ENCODE data around the gene DCAF8L2. TPM values are rescaled to one million over a fixed set of nuclear protein-coding genes. Genes with fewer than 3 reads are reported as not detected.

The DCAF8L2 gene
- total RNA-seq, 1 experiment from 2014 or later: not detected

GRCh38 chrX:27575565-27575964 lies 14.6 kb upstream of the DCAF8L2 start:
- Histone ChIP-seq H2BK12ac (ENCODE audit: insufficient read length, low read depth, low read length) (no peak overlapping the region), H4K8ac (replicated peaks; ENCODE audit: insufficient read length, low read depth, low read length) (no peak overlapping the region), H2AK5ac (ENCODE audit: insufficient read length, low read length) (no peak overlapping the region), H2BK120ac (ENCODE audit: low read depth, low read length, poor library complexity, severe bottlenecking) (no peak overlapping the region), H3K4me1 (ENCODE audit: insufficient read depth, low read length) (no peaks in the 10 kb centered on the region), H3K4ac (ENCODE audit: low read depth, low read length) (no peak overlapping the region), H3K9ac (ENCODE audit: extremely low read depth, insufficient read length, low read length) (no peak overlapping the region), H2BK20ac (ENCODE audit: low read depth, low read length, poor library complexity, severe bottlenecking) (no peak overlapping the region), H3K56ac (ENCODE audit: insufficient read length, low read depth, low read length) (no peak overlapping the region), H3K23me2 (ENCODE audit: insufficient read length, low read depth, low read length, poor library complexity, severe bottlenecking) (no peaks in the 10 kb centered on the region), H4K20me1 (ENCODE audit: control insufficient read depth, insufficient read depth, insufficient read length) (no peaks in the 10 kb centered on the region), H3K9me3 (ENCODE audit: control insufficient read depth, low read depth, low read length) (peaks cover 19% of the 10 kb centered on the region), H4K91ac (ENCODE audit: insufficient read length, low read depth, low read length) (no peak overlapping the region), H3K79me1 (ENCODE audit: insufficient read depth, low read depth, low read length, poor library complexity, severe bottlenecking) (no peaks in the 10 kb centered on the region), H3K79me2 (ENCODE audit: insufficient read depth, low read length) (no peaks in the 10 kb centered on the region), H2BK15ac (ENCODE audit: low read depth, low read length) (no peak overlapping the region), H3K23ac (ENCODE audit: insufficient read length, low read depth, low read length) (no peak overlapping the region), H4K5ac (ENCODE audit: insufficient read length, low read depth, low read length) (no peak overlapping the region), H2AFZ (ENCODE audit: low read length) (no peak overlapping the region), H3K27ac (ENCODE audit: insufficient read length, low read depth, low read length) (no peak overlapping the region), H3T11ph (ENCODE audit: low read length) (no peak overlapping the region), H3K27me3 (ENCODE audit: insufficient read depth, low read length) (no peaks in the 10 kb centered on the region), H2BK5ac (ENCODE audit: insufficient read length, low read length) (no peak overlapping the region), H3K18ac (ENCODE audit: insufficient read length, low read depth, low read length) (no peak overlapping the region), H3K4me2 (ENCODE audit: insufficient read depth, insufficient read length, low read length) (no peak overlapping the region), H3K14ac (ENCODE audit: insufficient read depth, low read length) (no peak overlapping the region)
- no peaks in the 10 kb centered on the region for H3K4me1 Mint-ChIP-seq
- no peak for DNase-seq
- TF ChIP-seq CTCF (conservative IDR thresholded peaks at IDR 0.05): no peak
- H3K4me3 Mint-ChIP-seq: no peak overlapping the region
- H3K36me3 Mint-ChIP-seq (ENCODE audit: insufficient read depth in 1 of 3, low read depth in 3 of 3): no peaks in the 10 kb centered on the region; a peak in 1 of 7 replicates
- H3K27ac Mint-ChIP-seq: no peak overlapping the region
- H3K27me3 Mint-ChIP-seq (ENCODE audit: low read depth): peaks cover 5% of the 10 kb centered on the region
- H3K9me3 Mint-ChIP-seq: peaks cover 53 to 75% of the 10 kb centered on the region in 2 experiments

Measured in H9 (cell line).